Calu3 (cell line): Measurements from ENCODE around the gene PLCB3. TPM values are rescaled to one million over a fixed set of nuclear protein-coding genes. Genes with fewer than 3 reads are reported as not detected.

Experiments used
- BruUV-seq: library from RNA; stranded (reverse); fragments of 400-500 nt; replicated peaks from 2 replicates; lab custom pipeline; 2021; lab: Mats Ljungman, UMichigan
- CTCF ChIA-PET: fragments of 300-600 bp; sonication (Branson Sonifier 250); formaldehyde crosslinking; loops from one replicate; lab custom pipeline; 2022; ENCODE audit warnings: antibody characterized with exemption; lab: Charles Lee
- DNase-seq: peaks from one replicate; pipeline ENCODE4 v3.0.0; 2022
- H3K27ac Mint-ChIP-seq: one replicate; pipeline ENCODE4 v1.8.0; 2022; ENCODE audit warnings: mixed read lengths; ENCODE audit not compliant: unreplicated experiment
- H3K27me3 Mint-ChIP-seq: one replicate; pipeline ENCODE4 v1.8.0; 2022; ENCODE audit warnings: mixed read lengths; ENCODE audit not compliant: unreplicated experiment
- H3K36me3 Mint-ChIP-seq: one replicate; pipeline ENCODE4 v1.8.0; 2022; ENCODE audit warnings: mild to moderate bottlenecking, moderate library complexity, mixed read lengths; ENCODE audit not compliant: insufficient read depth, unreplicated experiment
- H3K4me1 Mint-ChIP-seq: one replicate; pipeline ENCODE4 v1.8.0; 2022; ENCODE audit warnings: mild to moderate bottlenecking, low read depth, mixed read lengths; ENCODE audit not compliant: unreplicated experiment
- H3K4me3 Mint-ChIP-seq: one replicate; pipeline ENCODE4 v1.8.0; 2022; ENCODE audit warnings: mild to moderate bottlenecking, low read depth, moderate library complexity, mixed read lengths; ENCODE audit not compliant: unreplicated experiment
- H3K9me3 Mint-ChIP-seq: one replicate; pipeline ENCODE4 v1.8.0; 2022; ENCODE audit warnings: low read depth, mixed read lengths; ENCODE audit not compliant: unreplicated experiment
- intact Hi-C: fragments of 100-400 bp; cut with micrococcal nuclease; formaldehyde crosslinking; loops from one replicate; pipeline ENCODE4 v1.10.0; 2022; ENCODE audit not compliant: unreplicated experiment
- total RNA-seq: library from RNA; stranded (reverse); gene quantifications from 2 replicates; pipeline ENCODE4 v1.2.3, GENCODE V29; 2022
- TF ChIP-seq, protein P1 (sequence below): fragments of 200-600 bp; IDR thresholded peaks from one replicate; pipeline ENCODE4 v1.8.0; 2022; ENCODE audit warnings: antibody characterized with exemption; ENCODE audit not compliant: unreplicated experiment

Gene PLCB3
- total RNA-seq, 1 experiment from 2014 or later = 39.5 TPM

DNA sequence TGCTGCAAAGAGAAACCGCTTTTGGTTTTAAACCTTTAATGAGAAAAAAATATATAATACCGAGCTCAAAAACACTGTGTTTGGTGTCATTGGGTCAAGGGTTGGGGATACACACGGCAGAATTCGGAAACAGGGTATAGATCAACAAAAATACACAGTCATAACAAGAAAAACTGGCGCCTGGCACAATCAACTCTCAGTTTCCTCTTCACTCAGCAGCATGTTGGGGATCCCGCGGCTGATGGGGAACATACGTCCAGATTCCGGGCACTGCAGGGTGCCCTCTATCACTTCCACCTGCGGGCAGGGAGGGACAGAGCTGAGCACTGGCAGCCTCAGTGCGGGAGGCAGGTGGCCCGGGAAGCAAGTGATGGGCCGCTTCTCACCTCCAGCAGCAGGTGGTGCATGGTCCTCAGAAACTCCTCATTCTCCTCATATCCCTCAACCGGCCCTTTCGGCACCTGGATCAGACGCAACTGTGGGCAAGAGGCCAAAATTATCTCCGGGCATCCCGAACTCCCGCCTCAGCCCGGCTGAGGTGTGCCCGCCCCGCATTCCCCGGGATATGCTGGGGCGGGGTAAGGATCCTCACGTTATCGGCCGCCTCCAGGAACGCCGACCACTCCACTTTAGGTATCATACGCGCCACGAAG is 65.5 kb downstream of the PLCB3 start:
- BruUV-seq = TSS peak; percentile 100
- Mint-ChIP-seq H3K27ac (peak overlapping the region; percentile 99), H3K9me3 (no peaks in the 10 kb centered on the region), H3K36me3 (peaks cover 89% of the 10 kb centered on the region), H3K4me1 (peaks cover 37% of the 10 kb centered on the region), H3K27me3 (no peaks in the 10 kb centered on the region), H3K4me3 (peak overlapping the region; percentile 98)
- TF ChIP-seq, protein P1, sequence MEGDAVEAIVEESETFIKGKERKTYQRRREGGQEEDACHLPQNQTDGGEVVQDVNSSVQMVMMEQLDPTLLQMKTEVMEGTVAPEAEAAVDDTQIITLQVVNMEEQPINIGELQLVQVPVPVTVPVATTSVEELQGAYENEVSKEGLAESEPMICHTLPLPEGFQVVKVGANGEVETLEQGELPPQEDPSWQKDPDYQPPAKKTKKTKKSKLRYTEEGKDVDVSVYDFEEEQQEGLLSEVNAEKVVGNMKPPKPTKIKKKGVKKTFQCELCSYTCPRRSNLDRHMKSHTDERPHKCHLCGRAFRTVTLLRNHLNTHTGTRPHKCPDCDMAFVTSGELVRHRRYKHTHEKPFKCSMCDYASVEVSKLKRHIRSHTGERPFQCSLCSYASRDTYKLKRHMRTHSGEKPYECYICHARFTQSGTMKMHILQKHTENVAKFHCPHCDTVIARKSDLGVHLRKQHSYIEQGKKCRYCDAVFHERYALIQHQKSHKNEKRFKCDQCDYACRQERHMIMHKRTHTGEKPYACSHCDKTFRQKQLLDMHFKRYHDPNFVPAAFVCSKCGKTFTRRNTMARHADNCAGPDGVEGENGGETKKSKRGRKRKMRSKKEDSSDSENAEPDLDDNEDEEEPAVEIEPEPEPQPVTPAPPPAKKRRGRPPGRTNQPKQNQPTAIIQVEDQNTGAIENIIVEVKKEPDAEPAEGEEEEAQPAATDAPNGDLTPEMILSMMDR = no peak
- intact Hi-C loops = loop anchor here (1.0 kb wide), 1 partner anchor 39 kb away; no protein-coding TSS in a partner anchor
- DNase-seq = peak; percentile 63
- CTCF ChIA-PET = interaction anchor here (0.6 to 3.7 kb wide), 12 partner anchors 12 to 372 kb away, joined by 3 to 168 read pairs (median 6); partner anchors contain the start of gene ESRRA

DNA sequence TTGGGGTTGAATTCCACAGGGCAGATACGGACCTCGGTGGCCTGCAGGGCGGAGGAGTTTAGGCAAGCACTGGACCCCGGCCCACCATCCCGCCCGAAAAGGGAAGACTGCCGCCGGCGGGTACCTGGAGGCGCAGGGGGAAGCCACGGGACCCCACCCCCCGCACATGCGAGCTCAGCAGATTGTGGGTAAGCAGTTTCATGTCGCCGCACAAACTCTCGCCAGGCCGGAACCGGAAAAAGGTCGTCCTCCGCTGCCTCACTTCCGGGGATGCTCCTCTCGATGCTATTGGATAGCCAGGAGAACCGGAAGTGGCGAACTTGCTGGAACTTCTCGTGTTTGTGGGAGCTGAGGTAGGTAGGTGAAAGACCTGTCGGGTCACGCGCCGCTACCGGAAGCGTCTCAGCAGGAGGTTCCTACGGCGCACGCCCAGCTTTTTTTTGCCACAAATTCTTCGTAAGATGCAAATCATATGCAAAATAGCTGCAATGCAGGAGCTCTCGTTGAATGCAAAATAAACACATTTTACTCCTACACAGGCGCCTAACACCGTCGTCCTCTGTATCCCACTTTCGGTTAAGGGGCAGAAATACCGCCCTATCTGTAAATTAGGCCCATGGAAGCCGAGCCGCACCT is 66.1 kb downstream of the PLCB3 start, which contains the start of gene TRMT112:
TRMT112 (minus strand) TSS at position 235 of the 636 bp plus-strand sequence; CDS start at position 202, 33 bp downstream.
- Mint-ChIP-seq H3K4me3 (peak within 1 kb of the TSS; percentile 98), H3K27me3 (no peaks in the 10 kb centered on the region), H3K27ac (peak within 1 kb of the TSS; percentile 99), H3K36me3 (peaks cover 89% of the 10 kb centered on the region), H3K4me1 (peaks cover 36% of the 10 kb centered on the region), H3K9me3 (no peaks in the 10 kb centered on the region)
- BruUV-seq = no TSS peak
- intact Hi-C loops = loop anchor here (1.0 kb wide), 1 partner anchor 38 kb away; no protein-coding TSS in a partner anchor
- CTCF ChIA-PET = interaction anchor here (0.6 to 3.7 kb wide), 19 partner anchors 13 to 371 kb away, joined by 3 to 168 read pairs (median 5); partner anchors contain the start of genes BAD, ESRRA and STIP1
- DNase-seq = peak; percentile 96
- TF ChIP-seq, protein P1 = no peak

- TF ChIP-seq, protein P1 = no peak
- Mint-ChIP-seq H3K4me3 (peak within 1 kb of the TSS; percentile 98), H3K9me3 (no peaks in the 10 kb centered on the region), H3K27ac (peak within 1 kb of the TSS; percentile 99), H3K27me3 (no peaks in the 10 kb centered on the region), H3K4me1 (peaks cover 29% of the 10 kb centered on the region), H3K36me3 (peaks cover 83% of the 10 kb centered on the region)
- CTCF ChIA-PET = interaction anchor here (0.6 to 3.7 kb wide), 19 partner anchors 13 to 370 kb away, joined by 3 to 168 read pairs (median 5); partner anchors contain the start of genes BAD, ESRRA and STIP1
- peak; percentile 97 for DNase-seq
- intact Hi-C loops = loop anchor here (1.0 kb wide), 1 partner anchor 37 kb away; no protein-coding TSS in a partner anchor
- BruUV-seq = no TSS peak
Observed at GRCh38 chr11:64317961-64318765, 66.8 kb downstream of the PLCB3 start, which contains the start of gene PRDX5. PRDX5 (plus strand) TSS chr11:64318121; CDS start chr11:64318216, 95 bp downstream.

Other genes starting within 250 kb of the PLCB3 start
- gene FLRT1, start 215.6 kb upstream of the PLCB3 start, total RNA-seq = 0.09 and 0.10 TPM in 2 replicates
- 35.7 and 38.0 TPM in 2 replicates for gene MACROD1, start 85.4 kb upstream of the PLCB3 start, total RNA-seq
- gene STIP1, start 65.4 kb upstream of the PLCB3 start, total RNA-seq = 344 and 391 TPM in 2 replicates
- gene FERMT3, start 44.8 kb upstream of the PLCB3 start, total RNA-seq = 16.6 and 18.6 TPM in 2 replicates
- 43.1 TPM in 2 replicates for gene TRPT1, start 25.3 kb upstream of the PLCB3 start, total RNA-seq
- 58.7 and 63.6 TPM in 2 replicates for gene NUDT22, start 25.3 kb upstream of the PLCB3 start, total RNA-seq
- 26.6 and 28.0 TPM in 2 replicates for gene DNAJC4, start 21.0 kb upstream of the PLCB3 start, total RNA-seq
- 88.8 and 91.5 TPM in 2 replicates for gene VEGFB, start 16.9 kb upstream of the PLCB3 start, total RNA-seq
- 87.4 and 91.3 TPM in 2 replicates for gene FKBP2, start 10.4 kb upstream of the PLCB3 start, total RNA-seq
- 276 and 334 TPM in 2 replicates for gene PPP1R14B, start 4.6 kb upstream of the PLCB3 start, total RNA-seq
- 30.2 and 33.6 TPM in 2 replicates for gene BAD, start 33.1 kb downstream of the PLCB3 start, total RNA-seq
- gene GPR137, start 34.3 kb downstream of the PLCB3 start, total RNA-seq = 33.3 and 37.0 TPM in 2 replicates
- gene KCNK4, start 39.8 kb downstream of the PLCB3 start, total RNA-seq = not detected in 2 replicates
- 0.85 TPM in 1 of 2 replicates, not detected in the other for gene CATSPERZ, start 48.8 kb downstream of the PLCB3 start, total RNA-seq
- gene ESRRA, start 54.0 kb downstream of the PLCB3 start, total RNA-seq = 53.4 and 59.7 TPM in 2 replicates
- gene TRMT112, start 66.0 kb downstream of the PLCB3 start, total RNA-seq = 197 and 211 TPM in 2 replicates
- gene PRDX5, start 66.6 kb downstream of the PLCB3 start, total RNA-seq = 165 TPM in 2 replicates
- gene CCDC88B, start 88.7 kb downstream of the PLCB3 start, total RNA-seq = 7.6 and 8.2 TPM in 2 replicates
- gene RPS6KA4, start 107.6 kb downstream of the PLCB3 start, total RNA-seq = 46.0 and 56.5 TPM in 2 replicates